ENCODE results near the gene INAFM1.

- TF ChIP-seq CTCF (IDR thresholded peaks at IDR 0.05) (no peak), POLR2A (IDR thresholded peaks at IDR 0.05) (no peak)
These were observed 33.4 kb upstream of the INAFM1 start for GRCh38 chr19:47240996-47241918.

Data from Peyer's patch (tissue), 4 donors.